HFF-Myc (cell line): ENCODE measurements around the gene ZNF726.
"Not testable (repeated sequence)": the region's sequence is repeated elsewhere in the genome, so short reads cannot be mapped to it uniquely, and the experiment has no call there.

Source experiments
- DNase-seq: peaks from one replicate; pipeline ENCODE4 v3.0.0-alpha.2; 2011; ENCODE audit warnings: low read depth; ENCODE audit errors: extremely low read depth
- H3K4me3 ChIP-seq: replicated peaks from 2 replicates; pipeline ENCODE4 v1.5.1; 2011; ENCODE audit warnings: low read depth, mild to moderate bottlenecking, control low read depth, low read length
- CTCF ChIP-seq: IDR thresholded peaks from 2 replicates; pipeline ENCODE4 v1.5.1; 2012; ENCODE audit warnings: mild to moderate bottlenecking, low read depth, low read length, control low read depth; ENCODE audit errors: missing control alignments

Gene ZNF726

DNA sequence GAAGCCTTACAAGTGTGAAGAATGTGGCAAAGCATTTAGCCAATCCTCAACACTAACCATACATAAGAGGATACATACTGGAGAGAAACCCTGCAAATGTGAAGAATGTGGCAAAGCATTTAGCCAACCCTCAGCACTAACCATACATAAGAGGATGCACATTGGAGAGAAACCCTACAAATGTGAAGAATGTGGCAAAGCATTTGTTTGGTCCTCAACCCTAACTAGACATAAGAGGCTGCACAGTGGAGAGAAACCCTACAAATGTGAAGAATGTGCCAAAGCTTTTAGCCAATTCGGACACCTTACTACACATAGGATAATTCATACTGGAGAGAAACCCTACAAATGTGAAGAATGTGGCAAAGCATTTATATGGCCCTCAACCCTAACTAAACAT, 18.2 kb downstream of the ZNF726 start:
- DNase-seq, result no peak
- no peak for TF ChIP-seq CTCF
- H3K4me3 ChIP-seq, result no peak overlapping the region

DNA sequence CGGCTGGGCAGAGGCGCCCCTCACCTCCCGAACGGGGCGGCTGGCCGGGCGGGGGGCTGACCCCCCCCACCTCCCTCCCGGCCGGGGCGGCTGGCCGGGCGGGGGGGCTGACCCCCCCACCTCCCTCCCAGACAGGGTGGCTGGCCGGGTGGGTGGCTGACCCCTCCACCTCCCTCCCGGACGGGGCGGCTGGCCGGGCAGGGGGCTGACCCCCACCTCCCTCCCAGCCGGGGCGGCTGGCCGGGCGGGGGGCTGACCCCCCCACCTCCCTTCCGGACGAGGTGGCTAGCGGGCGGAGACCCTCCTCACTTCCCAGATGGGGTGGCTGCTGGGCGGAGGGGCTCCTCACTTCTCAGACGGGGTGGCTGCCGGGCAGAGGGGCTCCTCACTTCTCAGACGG, 22.3 kb downstream of the ZNF726 start:
- DNase-seq, H3K4me3 ChIP-seq: not testable (repeated sequence)

DNA sequence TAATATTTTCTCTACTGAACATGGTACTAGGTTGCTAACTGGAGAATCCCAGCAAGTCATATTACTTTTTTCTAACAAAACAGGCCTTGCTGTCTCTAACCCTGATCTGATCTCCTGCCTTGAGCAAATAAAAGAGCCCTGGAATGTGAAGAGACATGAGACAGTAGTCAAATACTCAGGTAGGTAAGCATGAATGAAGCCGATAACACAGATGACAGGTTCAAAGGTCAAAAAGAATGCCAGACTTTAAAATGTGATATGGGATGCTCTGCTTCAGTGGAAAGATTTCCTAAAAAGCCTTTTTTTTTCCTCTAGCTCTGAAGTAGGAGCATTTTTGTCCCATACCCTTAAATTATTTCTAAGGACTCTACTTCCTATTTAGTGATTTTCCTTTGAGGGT, 28.7 kb downstream of the ZNF726 start:
- no peak overlapping the region for H3K4me3 ChIP-seq
- DNase-seq, result no peak
- no peak for TF ChIP-seq CTCF

DNA sequence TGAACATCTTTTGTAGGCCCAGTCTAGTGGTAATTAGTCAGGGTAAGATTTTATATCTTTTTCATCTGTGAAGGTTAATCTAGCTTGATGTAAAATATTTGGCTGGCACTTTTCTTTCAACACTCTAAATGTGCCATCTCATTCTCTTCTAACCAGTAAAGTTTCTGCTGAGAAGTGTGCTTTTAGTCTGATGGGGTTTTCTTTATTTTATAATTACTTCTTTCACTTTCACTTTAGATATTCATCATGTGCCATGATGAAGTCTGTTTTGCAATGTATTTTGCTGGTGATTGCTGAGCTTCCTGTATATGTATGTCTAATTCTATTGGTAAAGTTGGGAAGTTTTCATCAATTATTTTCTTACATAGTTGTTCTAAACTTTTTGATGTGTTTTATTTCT, 31.9 kb downstream of the ZNF726 start:
- no peak overlapping the region for H3K4me3 ChIP-seq
- DNase-seq, result no peak
- no peak for TF ChIP-seq CTCF

DNA sequence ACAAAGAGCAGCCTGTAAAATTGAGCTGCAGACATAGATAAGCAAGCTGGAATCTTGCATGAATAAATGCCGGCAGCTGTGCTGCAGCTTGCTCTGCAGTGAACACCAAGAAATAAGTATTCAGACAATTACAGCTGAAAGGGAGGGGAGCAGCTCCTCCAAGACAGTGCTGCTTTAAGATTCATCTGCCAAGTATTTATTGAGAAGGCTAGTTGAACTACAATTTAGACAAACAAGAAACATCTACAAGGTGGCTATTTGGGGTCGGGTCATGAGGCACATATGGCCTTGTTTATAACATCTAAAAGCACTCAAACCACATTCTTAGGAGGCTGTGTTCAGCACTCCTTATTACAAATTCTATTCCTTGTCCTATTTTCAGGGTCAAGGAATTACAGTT, 34.9 kb downstream of the ZNF726 start:
- DNase-seq, result no peak
- no peak for TF ChIP-seq CTCF
- H3K4me3 ChIP-seq, result no peak overlapping the region

- no peak for DNase-seq
- H3K4me3 ChIP-seq, result no peak overlapping the region
- no peak for TF ChIP-seq CTCF
These were observed 41.4 kb downstream of the ZNF726 start for GRCh38 chr19:23956051-23956450.

GRCh38 chr19:23957660-23958281, 43.1 kb downstream of the ZNF726 start:
- no peak for TF ChIP-seq CTCF
- no peak overlapping the region for H3K4me3 ChIP-seq
- DNase-seq, result peak; percentile 56

GRCh38 chr19:23963396-23963795, 48.7 kb downstream of the ZNF726 start:
- not testable (repeated sequence) for DNase-seq, H3K4me3 ChIP-seq

GRCh38 chr19:23963881-23964280, 49.2 kb downstream of the ZNF726 start:
- not testable (repeated sequence) for H3K4me3 ChIP-seq, DNase-seq

GRCh38 chr19:23964334-23964733, 49.6 kb downstream of the ZNF726 start:
- DNase-seq, H3K4me3 ChIP-seq: not testable (repeated sequence)
